ACHN (cell line): Measurements from ENCODE around the gene BMPR1B.
A peak's percentile ranks its signal among the peaks of the same experiment; 100 is the strongest.

Experiments used
- DNase-seq: peaks from one replicate; pipeline ENCODE4 v3.0.0-alpha.2; 2015
- in situ Hi-C: cut with HindIII; loops from 2 replicates; pipeline ENCODE4 v1.10.0; 2017; ENCODE audit warnings: low sequenced_read_pairs, low pct_ligation_motif_present, low pct_unique_long_range_greater_than_20kb

BMPR1B gene

GRCh38 chr4:94882756-94883155, 125.0 kb downstream of the BMPR1B start:
- DNase-seq = no peak
- in situ Hi-C loops = no loop called here

DNA sequence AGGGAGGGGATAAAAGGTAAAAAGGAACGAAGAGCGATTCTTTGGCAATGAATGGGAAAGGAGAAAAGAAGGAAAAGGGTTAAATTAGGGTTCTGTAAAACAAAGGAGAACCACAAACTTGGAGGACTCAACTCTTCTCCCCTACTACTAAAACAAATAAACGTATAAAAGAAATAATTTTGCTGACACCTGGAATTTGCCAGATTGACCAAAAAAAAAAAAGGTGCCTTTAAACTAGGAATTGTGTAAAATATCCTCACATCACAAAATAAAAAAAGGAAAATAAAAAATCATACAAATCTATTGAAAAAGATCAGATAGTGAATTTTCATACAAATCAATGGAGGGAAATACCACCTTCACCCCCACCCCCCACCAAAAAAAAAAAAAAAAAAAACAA, 129.3 kb downstream of the BMPR1B start:
- in situ Hi-C loops = no loop called here
- DNase-seq = no peak

DNA sequence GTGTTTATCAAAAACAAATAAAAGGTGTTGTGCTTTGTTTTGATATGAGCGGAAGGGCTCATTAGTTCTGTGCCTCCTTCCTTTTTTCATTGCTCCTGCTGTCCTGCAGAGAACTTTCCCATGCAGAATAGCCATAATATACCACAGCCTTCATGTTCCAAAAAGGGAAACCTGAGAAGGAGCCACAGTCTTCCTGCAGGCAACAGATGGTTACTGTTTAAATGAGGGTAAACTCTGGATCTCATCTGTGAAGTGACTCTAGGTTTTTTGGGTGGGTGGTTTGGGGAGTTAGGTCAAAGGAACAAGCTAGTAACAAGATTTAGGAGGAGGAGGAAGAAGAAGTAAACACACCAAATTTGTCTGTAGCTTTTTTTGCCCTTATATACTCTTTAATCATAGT, 131.8 kb downstream of the BMPR1B start:
- no peak for DNase-seq
- in situ Hi-C loops = no loop called here

GRCh38 chr4:94889946-94890345, 132.2 kb downstream of the BMPR1B start:
- in situ Hi-C loops = no loop called here
- no peak for DNase-seq

GRCh38 chr4:94890579-94890978, 132.8 kb downstream of the BMPR1B start:
- in situ Hi-C loops = no loop called here

GRCh38 chr4:94892051-94892450, 134.3 kb downstream of the BMPR1B start:
- peak; percentile 5 for DNase-seq
- in situ Hi-C loops = no loop called here

More at GRCh38 chr4:94890579-94890978, 132.8 kb downstream of the BMPR1B start:
- DNase-seq = no peak

DNA sequence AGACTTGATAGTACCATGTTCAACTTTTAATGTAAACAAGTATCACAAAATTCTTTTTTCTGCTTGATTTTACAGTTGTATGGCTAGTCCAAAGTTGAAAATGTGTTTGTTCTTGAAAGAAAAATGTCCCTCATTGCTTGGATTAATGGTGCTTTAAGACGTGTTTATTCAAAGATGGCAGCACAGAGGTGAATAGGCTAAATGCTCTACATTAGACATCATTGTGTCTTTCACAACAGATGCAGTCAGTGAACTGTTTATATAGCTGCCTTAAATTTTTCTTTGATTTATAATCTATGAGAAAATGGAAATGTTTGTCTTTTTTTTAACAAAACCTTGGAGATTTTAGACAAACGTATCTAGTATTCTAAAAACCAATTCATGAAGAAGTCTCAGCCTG, 137.3 kb downstream of the BMPR1B start:
- no peak for DNase-seq

GRCh38 chr4:94897023-94897422, 139.3 kb downstream of the BMPR1B start:
- in situ Hi-C loops = no loop called here

More for the DNA sequence above, 137.3 kb downstream of the BMPR1B start:
- in situ Hi-C loops = no loop called here

GRCh38 chr4:94905511-94905910, 147.8 kb downstream of the BMPR1B start:
- no peak for DNase-seq
- in situ Hi-C loops = no loop called here

More at GRCh38 chr4:94897023-94897422, 139.3 kb downstream of the BMPR1B start:
- DNase-seq = no peak

- in situ Hi-C loops = no loop called here
- DNase-seq = no peak
These were observed 151.9 kb downstream of the BMPR1B start for GRCh38 chr4:94909645-94910044.

DNA sequence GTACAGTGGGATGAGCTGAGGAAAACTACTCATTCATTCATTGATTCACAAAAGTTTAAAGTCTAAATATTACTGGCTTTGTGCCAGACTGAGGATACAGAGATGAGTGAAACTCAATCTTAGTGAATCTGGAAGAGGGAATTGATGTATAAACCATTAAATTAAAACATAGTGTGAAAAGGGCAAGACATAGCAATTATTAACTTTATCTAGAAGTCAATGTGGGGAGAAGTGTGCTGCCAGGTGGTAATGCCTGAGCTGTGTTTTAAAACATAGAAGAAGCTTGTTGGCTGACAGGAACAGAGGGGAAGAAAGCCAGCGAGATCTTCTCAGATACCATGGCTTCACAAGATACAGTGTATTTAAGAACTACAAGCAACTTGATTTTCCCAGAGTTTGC, 153.4 kb downstream of the BMPR1B start:
- in situ Hi-C loops = no loop called here

GRCh38 chr4:94912606-94913005, 154.9 kb downstream of the BMPR1B start:
- DNase-seq = no peak
- in situ Hi-C loops = no loop called here

More for the DNA sequence above, 153.4 kb downstream of the BMPR1B start:
- no peak for DNase-seq

DNA sequence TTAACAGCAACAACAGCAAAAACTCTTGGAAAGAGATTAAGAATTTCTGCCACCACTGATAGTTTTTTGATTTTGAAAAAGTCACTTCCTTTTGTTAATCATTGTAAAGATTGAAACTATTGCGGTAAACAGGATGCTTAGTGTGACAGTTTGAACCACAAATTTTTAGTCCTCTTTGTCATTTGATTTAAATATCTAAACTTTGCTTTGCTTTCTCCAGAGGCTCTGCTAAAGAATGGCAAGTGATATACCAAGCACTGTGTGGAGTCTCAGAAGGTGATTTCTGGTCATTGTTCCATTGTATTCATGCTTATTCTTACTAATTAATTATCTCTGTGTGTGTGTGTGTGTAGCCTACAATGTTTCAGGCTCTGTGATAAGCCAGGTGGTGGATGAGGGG, 155.6 kb downstream of the BMPR1B start:
- in situ Hi-C loops = no loop called here
- DNase-seq = no peak

- DNase-seq = no peak
- in situ Hi-C loops = no loop called here
These were observed 159.4 kb downstream of the BMPR1B start for GRCh38 chr4:94917146-94917545.

DNA sequence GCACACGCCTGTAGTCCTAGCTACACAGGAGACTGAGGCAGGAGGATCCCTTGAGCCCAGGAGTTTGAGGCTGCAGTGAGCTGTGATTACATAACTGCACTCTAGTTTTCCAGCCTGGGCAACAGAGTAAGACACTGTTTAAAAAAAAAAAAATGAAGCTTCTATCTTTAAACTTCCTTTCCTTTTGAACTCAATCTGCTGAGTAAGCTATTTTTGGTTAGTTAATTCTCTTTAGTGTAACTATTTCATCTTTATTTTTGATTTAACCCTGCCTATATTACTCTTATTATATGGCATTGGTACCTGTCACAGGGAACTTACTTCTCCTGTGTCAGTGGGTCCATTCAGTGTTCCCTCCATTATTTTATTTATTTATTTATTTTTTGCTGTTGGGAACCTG, 160.8 kb downstream of the BMPR1B start:
- in situ Hi-C loops = no loop called here

GRCh38 chr4:94920369-94920768, 162.6 kb downstream of the BMPR1B start:
- no peak for DNase-seq
- in situ Hi-C loops = no loop called here

More for the DNA sequence above, 160.8 kb downstream of the BMPR1B start:
- DNase-seq = no peak

GRCh38 chr4:94924566-94924965, 166.8 kb downstream of the BMPR1B start:
- DNase-seq = no peak
- in situ Hi-C loops = no loop called here

- DNase-seq = no peak
- in situ Hi-C loops = no loop called here
These were observed 168.1 kb downstream of the BMPR1B start for GRCh38 chr4:94925764-94926347.

- no peak for DNase-seq
- in situ Hi-C loops = no loop called here
These were observed 169.2 kb downstream of the BMPR1B start for GRCh38 chr4:94926936-94927335.

GRCh38 chr4:94927696-94928095, 169.9 kb downstream of the BMPR1B start:
- in situ Hi-C loops = no loop called here
- DNase-seq = no peak

GRCh38 chr4:94929696-94930095, 171.9 kb downstream of the BMPR1B start:
- in situ Hi-C loops = no loop called here
- DNase-seq = no peak
